ENCODE data around the gene CNTLN. TPM values are rescaled to one million over a fixed set of nuclear protein-coding genes. Genes with fewer than 3 reads are reported as not detected.

CNTLN gene
- total and polyA plus RNA-seq, 2 of the 13 experiments (the other 11 are each of a cell fraction or from before 2014, with no cell fraction given) = 1.5 to 5.7 TPM

DNA sequence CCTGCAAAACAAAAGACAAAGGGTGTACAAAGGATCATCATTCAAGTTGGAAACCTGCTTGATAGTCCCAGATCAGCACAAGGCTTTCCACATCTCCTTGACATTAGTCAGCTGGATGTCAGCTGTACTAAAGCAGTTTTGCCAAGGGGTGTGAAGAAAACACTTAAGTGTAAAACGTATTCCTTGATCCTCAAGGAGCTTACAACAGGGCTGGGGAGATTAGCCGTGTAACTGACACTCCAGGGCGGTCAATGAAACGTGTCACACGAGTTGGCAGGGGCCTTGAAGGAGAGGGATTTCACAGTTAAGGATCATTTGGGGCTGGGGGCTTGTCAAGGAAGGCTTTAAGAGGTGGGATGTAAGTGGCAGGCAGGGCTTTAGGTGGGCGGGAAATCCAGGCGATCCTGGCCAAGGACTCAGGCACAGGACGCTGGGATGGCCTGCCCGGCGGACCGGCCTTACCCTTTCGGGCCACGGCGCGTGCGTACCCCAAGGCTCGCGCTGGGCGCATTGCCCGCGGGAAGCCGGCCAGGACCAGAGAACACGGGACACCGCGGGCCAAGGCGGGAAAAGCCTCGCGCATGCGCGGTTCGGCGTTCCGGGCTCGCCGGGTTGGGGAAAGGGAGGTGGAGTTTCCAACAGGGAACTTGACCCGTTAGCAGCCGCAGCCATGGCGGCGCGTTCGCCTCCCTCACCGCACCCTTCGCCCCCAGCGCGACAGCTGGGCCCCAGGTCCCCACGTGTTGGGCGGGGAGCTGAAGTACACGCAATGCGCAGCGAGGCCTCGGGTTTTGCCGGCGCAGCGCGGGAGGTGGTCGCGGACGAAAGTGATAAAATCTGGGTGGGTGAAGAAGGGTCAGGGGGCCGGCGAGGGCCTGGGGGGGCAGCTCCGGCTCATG is at the start of gene CNTLN (continued):
- 0 out of 2 replicates have a peak, but pooled peaks have one; percentile 32 for TF ChIP-seq ZNF501 (CRISPR knock-in tag; IDR thresholded peaks at IDR 0.05)
- peak; percentile 58 for TF ChIP-seq ZNF772 (CRISPR knock-in tag; IDR thresholded peaks at IDR 0.05)
- no peak; the same call in 1 of the 2 replicates for TF ChIP-seq ZNF235 (CRISPR knock-in tag; IDR thresholded peaks at IDR 0.05; ENCODE audit: borderline replicate concordance)
- no peak for TF ChIP-seq TGIF2 (CRISPR knock-in tag; IDR thresholded peaks at IDR 0.05)
- peak; percentile 61; the same call in 1 of the 2 replicates for TF ChIP-seq GABPB1 (CRISPR knock-in tag; IDR thresholded peaks at IDR 0.05)
- TF ChIP-seq, protein P1, sequence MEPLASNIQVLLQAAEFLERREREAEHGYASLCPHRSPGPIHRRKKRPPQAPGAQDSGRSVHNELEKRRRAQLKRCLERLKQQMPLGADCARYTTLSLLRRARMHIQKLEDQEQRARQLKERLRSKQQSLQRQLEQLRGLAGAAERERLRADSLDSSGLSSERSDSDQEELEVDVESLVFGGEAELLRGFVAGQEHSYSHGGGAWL (CRISPR knock-in tag; IDR thresholded peaks at IDR 0.05) = no peak
- TF ChIP-seq HDAC1 (CRISPR knock-in tag; IDR thresholded peaks at IDR 0.05) = peak; percentile 34; the same call in 1 of the 2 replicates
- no peak for TF ChIP-seq ZNF737 (CRISPR knock-in tag; IDR thresholded peaks at IDR 0.05; ENCODE audit: borderline replicate concordance)
- 0 out of 2 replicates have a peak, but pooled peaks have one; percentile 47 for TF ChIP-seq DMAP1 (CRISPR knock-in tag; IDR thresholded peaks at IDR 0.05)
- TF ChIP-seq SAFB2 (CRISPR knock-in tag; IDR thresholded peaks at IDR 0.05; ENCODE audit: borderline replicate concordance, low read depth) = peak; percentile 26; the same call in 1 of the 2 replicates
- peak; percentile 78; the same call in 1 of the 2 replicates for TF ChIP-seq TOPORS (CRISPR knock-in tag; IDR thresholded peaks at IDR 0.05)
- no peak for TF ChIP-seq LCORL (IDR thresholded peaks at IDR 0.05)
- TF ChIP-seq LCORL (CRISPR knock-in tag; IDR thresholded peaks at IDR 0.05) = peak; percentile 64
- peak; percentile 19 for TF ChIP-seq HNRNPK (IDR thresholded peaks at IDR 0.05; ENCODE audit: low read depth, low read length, poor library complexity, severe bottlenecking)
- TF ChIP-seq, protein P2, sequence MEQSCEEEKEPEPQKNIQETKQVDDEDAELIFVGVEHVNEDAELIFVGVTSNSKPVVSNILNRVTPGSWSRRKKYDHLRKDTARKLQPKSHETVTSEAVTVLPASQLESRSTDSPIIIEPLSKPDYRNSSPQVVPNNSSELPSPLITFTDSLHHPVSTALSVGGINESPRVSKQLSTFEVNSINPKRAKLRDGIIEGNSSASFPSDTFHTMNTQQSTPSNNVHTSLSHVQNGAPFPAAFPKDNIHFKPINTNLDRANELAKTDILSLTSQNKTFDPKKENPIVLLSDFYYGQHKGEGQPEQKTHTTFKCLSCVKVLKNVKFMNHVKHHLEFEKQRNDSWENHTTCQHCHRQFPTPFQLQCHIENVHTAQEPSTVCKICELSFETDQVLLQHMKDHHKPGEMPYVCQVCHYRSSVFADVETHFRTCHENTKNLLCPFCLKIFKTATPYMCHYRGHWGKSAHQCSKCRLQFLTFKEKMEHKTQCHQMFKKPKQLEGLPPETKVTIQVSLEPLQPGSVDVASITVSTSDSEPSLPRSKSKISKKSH (CRISPR knock-in tag; IDR thresholded peaks at IDR 0.05; ENCODE audit: borderline replicate concordance) = peak; percentile 80; the same call in 1 of the 2 replicates
- TF ChIP-seq, protein P3, sequence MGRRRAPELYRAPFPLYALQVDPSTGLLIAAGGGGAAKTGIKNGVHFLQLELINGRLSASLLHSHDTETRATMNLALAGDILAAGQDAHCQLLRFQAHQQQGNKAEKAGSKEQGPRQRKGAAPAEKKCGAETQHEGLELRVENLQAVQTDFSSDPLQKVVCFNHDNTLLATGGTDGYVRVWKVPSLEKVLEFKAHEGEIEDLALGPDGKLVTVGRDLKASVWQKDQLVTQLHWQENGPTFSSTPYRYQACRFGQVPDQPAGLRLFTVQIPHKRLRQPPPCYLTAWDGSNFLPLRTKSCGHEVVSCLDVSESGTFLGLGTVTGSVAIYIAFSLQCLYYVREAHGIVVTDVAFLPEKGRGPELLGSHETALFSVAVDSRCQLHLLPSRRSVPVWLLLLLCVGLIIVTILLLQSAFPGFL (CRISPR knock-in tag; IDR thresholded peaks at IDR 0.05) = no peak
- TF ChIP-seq CHD2 (IDR thresholded peaks at IDR 0.05; ENCODE audit: low read depth, low read length) = 0 out of 2 replicates have a peak, but pooled peaks have one; percentile 14
- 0 out of 2 replicates have a peak, but pooled peaks have one; percentile 42 for TF ChIP-seq ZNF761 (CRISPR knock-in tag; conservative IDR thresholded peaks at IDR 0.05)
- peak; percentile 84 for TF ChIP-seq ARNT2 (CRISPR knock-in tag; IDR thresholded peaks at IDR 0.05; ENCODE audit: low read depth)
- 0 out of 2 replicates have a peak, but pooled peaks have one; percentile 55 for TF ChIP-seq WIZ (CRISPR knock-in tag; IDR thresholded peaks at IDR 0.05)
- no peak for TF ChIP-seq MAZ (IDR thresholded peaks at IDR 0.05; ENCODE audit: borderline replicate concordance, low read depth, low read length)
- peak; percentile 67 for TF ChIP-seq MAZ (CRISPR knock-in tag; IDR thresholded peaks at IDR 0.05; ENCODE audit: low read depth)
- TF ChIP-seq PRMT3 (CRISPR knock-in tag; IDR thresholded peaks at IDR 0.05; ENCODE audit: borderline replicate concordance, low read depth) = peak; percentile 66; the same call in 1 of the 2 replicates
- 0 out of 2 replicates have a peak, but pooled peaks have one; percentile 68 for TF ChIP-seq DNMT1 (CRISPR knock-in tag; IDR thresholded peaks at IDR 0.05)
- peak; percentile 45; the same call in 1 of the 2 replicates for TF ChIP-seq ZNF251 (CRISPR knock-in tag; IDR thresholded peaks at IDR 0.05)
- TF ChIP-seq ARID2 (CRISPR knock-in tag; IDR thresholded peaks at IDR 0.05; ENCODE audit: borderline replicate concordance) = 0 out of 2 replicates have a peak, but pooled peaks have one; percentile 86
- TF ChIP-seq ZBTB7A (CRISPR knock-in tag; IDR thresholded peaks at IDR 0.05) = peak; percentile 58
